HG03095 (cell line): ENCODE results near the gene TMTC1.

ENCODE experiments used
- ATAC-seq: cut with Tn5 transposase; IDR thresholded peaks from one replicate; pipeline ENCODE4 v1.9.1; 2021; ENCODE audit warnings: moderate library complexity; ENCODE audit not compliant: unreplicated experiment

TMTC1 gene

DNA sequence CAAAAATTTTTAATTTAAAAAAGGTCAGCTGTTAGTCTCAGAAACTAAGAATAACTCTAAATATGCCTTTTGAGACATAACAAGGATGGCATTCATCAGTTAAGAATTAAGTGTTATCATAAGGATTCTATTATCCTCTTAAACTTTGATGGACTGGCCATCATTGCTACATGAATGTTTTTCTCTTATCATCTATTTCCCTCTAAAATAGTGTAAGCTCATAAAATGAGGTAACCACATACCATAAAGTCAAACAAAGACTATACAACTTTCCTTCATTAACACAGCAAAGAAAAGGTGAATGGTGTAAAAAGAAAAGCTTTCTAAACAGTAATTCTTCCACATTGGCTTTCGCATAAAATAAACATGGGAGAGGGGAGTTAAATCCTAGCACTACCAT lies 41.1 kb downstream of the TMTC1 start:
- no peak for ATAC-seq

DNA sequence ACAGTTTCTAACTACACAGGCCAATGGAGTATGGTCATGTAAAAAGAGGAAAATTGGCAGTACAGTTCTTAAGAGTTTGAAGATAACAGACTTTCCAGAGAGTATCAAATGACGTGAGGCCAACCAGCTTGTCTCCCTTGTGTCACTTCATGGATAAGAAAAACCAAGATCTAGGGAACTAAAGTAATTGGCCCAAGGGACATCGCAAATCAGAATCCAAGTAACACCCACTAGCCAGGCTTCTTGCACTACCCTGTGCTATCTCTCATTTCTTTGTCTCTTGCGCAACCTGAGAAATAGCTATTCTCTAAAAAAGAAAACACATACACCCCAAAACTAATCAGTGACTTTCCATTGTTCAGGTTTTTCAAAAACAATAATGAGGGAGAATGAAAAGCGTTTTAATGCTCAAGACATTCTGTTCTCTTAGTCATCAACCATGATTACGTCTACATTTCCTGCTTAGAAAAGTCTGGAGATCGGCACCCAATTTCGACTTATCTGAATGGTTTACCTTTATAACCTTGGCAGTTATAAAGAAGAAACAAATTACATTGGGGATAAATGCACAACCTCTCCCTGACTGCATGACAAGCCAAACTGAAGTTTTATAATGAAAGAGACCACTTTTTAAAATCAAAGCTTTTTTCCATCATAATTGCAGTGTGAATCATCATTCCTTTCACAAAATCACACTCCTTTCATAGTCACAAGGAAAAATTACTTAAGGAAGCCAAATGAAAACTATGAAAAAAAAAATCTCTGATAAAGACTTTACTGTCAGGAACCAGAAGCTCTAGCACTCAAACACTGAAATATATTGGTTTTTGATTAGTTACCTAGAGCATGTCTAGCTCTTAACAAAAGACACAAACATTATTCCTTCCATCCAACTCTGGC lies 42.1 kb downstream of the TMTC1 start:
- ATAC-seq, result no peak

DNA sequence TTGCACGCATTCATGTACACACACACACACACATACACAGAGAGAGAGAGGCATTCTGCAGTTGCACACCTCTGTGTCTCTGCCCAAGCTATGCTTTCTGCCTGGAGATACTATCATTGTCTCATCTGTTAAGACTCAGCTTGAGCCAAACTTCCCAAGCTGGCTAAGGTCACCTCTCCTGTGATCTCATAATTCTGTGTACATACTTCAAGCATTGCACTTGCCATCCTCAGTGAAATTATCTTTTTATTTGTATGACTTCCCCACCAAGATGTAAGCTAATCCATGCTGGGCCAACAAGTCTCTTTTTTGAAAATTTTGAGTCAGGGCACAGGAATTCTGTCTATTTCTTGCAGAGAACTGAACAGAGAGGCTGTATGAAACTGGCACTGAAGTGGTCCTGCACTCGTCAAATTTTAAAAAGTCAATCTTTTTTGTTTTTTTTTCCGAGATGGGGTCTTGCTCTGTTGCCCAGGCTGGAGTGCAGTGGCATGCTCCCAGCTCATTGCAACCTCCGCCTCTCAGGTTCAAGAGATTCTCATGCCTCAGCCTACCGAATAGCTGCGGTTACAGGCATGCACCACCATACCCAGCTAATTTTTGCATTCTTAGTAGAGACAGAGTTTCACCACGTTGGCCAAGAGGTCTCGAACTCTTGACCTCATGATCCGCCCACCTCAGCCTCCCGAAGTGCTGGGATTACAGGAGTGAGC lies 44.3 kb downstream of the TMTC1 start:
- no peak for ATAC-seq

DNA sequence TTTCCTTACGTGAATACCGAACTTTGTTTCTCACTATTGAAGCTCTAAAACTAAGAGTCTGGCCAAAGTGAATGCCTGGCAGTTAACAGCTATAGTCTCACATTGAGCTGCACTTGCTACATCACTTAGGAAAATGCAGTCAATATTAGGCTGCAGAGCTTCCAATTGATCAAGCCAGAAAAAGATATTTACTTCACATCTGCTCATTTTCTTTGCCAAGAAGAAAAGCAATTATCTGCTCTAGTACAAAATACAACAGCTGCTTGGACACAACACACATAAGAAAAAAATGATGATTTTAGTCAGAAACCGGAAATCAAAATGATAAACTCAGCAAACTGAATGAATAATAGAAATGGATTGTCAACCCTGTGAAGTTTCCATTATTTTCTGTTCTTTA lies 45.4 kb downstream of the TMTC1 start:
- ATAC-seq, result no peak

DNA sequence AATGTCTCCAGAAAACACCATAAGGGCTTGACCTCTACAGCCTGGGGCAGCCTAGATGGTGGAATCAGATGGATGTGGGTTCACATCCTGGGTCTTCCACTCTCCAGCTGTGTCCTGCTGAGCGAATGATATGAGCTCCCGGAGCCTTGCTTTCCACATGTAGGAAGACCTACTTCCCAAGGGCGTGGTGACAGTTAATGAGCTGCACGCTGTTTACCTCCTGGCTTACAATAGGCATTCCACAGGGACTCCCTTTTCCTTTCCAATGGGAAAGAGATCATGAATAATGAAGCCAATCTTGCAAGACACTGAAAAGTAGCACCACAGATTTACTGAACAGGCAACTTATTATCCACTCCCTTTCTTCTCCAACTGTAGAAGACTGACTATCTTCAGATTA lies 46.1 kb downstream of the TMTC1 start:
- ATAC-seq, result no peak

DNA sequence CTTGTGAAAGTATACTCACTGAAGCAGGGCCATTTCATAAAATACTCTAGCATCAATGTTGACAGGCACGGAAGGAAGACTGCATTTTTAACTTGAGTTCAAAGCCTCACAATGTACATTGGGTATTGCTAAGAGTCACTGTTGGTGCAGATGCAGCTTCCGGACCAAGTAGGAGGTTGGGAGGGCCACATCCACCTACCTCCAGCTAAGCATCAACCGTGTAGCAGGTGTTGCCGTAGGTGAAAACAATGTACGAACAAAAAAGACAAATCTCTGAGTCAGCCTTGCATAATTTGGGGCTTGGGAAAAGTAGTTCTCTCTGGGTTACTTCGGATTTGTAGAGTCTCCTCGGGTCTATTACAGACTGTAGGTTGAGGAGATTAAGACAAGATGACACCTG lies 48.1 kb downstream of the TMTC1 start:
- no peak for ATAC-seq

DNA sequence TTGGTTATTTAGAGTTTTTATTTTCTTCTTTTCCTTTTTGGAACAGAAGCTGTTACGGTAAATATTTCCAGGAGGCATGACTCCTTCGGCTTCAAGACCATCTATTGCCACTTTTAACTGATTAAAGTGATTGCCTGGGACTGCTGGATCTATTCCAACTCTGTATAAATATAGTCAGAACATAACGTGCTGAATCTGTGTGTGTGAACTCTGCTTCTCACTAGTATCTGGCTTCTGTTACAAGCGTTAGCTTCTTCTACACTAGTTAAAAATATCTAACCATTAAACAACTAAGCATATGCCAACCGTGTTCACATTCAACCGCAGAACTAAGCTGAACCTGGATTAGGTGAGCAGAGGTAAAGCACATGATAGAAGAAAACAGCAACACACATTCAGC lies 49.0 kb downstream of the TMTC1 start:
- ATAC-seq, result no peak

DNA sequence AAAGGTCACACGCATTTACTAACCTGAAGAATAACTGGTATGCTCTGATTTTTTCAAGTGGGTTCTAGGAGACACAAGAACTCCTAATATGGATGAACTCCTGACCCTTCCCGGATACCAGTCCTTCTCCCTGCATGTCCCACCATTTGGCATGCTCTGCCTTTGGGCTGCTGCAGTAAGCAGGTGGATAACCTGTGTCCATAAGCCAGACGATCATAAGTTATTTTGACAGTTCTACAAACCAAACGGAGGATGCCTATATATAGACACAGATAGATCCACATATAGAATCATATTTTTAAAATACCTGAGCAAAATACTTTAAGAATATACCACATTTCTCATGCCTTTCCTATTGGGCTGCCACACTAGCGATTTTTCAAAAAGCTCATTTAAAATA lies 49.4 kb downstream of the TMTC1 start:
- ATAC-seq, result no peak

DNA sequence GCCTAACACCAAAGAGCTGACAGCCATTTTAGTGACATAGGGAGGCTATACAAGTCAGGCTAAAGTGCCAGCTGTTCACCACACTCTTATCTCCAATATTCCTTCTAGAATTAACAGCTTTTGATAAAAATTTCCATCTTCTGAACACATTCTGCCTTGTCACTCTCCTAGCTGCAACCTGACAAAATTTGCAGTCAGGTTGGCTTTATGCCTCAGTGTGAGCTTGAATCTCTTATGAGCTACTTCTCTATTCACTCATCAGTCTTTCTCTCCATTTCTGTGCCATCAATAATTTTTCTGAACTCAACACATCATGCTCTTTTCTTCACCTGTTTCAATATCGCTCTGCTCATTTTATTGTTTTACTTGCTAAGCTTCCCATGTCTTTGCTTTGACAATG lies 50.2 kb downstream of the TMTC1 start:
- no peak for ATAC-seq

DNA sequence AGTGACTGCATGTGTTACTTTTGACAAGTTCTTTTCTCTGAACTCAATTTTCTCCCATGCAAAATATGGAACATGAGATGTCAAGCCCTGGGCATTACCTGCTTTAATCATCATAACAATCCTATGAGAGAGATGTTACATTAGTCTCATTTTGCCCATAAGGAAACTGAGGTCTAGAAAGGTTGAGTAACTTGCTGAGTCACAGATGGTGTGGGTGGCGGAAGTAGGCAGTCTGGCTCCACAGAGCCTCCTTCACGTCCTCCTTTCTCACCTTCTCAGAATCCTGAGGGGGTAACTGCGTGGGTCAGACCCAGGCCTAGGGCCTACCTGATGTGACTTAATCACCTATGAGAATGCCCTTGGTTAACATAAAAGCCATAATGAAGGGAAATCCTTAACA lies 50.7 kb downstream of the TMTC1 start:
- ATAC-seq, result no peak

DNA sequence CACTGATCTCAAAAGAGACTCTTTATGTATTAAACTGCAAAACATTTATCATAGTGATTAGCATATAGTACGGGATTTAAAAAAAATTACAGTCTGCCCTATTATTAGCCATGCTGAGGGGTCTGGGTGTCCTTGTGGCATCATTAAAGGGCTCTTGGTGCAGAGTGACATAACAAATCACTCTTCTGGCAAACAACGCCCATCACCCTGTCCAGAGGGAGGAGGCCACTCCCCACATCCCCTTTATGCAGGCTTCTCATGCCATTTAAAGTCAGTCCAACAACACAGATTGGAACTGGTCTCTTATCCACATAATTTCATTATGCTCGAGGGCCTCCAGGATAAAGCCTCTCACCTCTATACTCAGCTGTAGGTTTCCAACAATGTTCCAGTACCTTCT lies 51.1 kb downstream of the TMTC1 start:
- ATAC-seq, result no peak

DNA sequence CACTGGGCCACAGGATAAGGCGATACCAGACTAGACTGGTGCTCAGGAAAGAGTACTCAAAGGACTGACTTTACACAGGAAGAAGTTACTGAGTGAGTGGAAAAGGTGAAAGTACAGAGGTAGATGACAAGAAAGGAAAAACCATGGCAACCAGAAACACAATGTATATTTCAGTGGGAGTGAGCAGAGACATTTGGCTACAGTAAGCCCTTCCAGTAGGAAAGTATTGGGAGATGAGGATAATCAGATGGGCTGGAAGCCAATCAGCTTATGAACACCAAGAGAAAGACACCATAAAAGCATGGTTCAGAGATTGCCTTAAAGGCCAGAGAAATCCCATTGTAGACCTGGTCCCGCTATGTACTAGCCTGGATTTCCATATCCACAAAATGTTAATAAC lies 51.6 kb downstream of the TMTC1 start:
- no peak for ATAC-seq

DNA sequence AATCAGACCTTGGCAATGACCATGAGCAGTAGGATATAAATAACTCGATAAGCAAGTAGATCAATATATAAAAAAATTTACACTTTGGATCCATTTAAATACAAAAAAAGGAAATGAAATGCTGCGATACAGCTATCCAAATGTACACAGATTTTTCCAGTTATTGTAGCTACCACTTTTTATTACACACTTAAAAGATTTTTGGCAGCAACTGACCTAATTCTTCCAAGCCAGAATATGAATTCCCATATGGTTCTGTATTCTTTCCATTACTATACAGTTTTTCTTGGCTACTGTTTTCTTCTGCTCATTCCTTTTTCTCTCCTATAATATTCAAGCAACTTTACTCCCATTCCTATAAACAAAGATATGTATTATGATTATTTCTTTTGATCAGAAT lies 52.2 kb downstream of the TMTC1 start:
- no peak for ATAC-seq

DNA sequence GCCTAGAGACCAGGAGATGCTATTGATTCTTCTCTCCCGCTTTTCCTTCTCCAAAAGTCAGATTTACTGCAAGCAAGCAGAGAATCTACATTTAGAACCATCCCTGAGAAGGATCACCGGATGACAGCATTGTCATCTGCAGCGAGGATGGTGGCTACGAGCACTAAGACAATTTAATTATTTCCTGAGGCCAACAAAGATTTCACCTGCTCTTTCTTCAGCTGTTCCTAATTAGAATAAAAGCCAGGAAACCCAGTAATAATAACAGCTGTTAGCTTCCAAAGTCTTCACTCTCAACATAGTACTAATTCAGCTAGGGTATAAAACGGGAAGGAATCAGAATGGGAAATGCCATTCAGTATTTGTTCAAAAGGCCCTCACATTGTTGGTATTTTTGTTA lies 53.3 kb downstream of the TMTC1 start:
- no peak for ATAC-seq

DNA sequence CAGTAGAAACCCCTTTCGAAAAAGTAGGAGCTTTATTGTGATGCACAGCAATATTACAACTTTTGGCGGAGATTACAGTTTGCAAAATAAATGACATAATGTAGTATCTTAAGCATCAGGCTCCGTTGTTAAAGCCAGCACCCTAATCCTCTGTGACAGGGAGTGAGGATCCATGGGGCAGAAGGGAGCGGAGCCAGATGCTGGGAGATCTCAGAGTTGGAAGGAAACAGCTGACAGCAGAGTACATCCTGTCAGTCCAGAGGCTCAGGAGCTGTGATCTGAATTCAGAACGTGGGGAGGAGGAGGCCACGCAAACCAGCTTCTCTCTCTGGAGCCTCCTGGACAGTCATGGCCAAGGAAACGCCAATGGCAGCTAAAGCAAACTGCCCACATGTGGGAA lies 55.7 kb downstream of the TMTC1 start:
- ATAC-seq, result no peak

DNA sequence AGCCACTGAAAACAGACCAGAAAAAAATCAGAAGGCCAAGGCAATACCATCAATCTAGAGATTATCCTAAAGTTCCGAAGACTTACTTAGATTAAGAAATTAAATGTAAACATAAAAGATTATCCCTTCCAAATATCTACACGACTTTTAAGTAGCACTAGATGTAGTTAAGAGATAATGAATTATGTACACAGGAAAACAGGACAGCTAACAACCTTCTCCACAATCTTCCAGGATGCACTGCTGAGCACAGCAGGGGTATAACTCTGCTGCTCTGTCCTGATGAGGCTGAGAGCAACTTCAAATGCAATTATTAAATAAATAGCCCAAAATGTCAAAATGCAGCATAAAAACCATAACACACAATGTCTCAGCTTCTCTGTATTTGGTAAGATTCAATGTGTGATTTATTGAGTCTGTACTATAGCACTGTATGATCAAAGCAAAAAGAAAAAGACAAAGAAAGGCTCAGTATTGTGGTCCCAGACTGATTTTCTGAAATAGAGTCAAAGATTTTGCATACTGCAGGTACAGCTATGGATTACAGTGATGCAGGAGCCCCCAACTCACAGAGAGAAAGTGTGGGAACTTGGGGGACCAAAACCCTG lies 56.9 kb downstream of the TMTC1 start:
- no peak for ATAC-seq

DNA sequence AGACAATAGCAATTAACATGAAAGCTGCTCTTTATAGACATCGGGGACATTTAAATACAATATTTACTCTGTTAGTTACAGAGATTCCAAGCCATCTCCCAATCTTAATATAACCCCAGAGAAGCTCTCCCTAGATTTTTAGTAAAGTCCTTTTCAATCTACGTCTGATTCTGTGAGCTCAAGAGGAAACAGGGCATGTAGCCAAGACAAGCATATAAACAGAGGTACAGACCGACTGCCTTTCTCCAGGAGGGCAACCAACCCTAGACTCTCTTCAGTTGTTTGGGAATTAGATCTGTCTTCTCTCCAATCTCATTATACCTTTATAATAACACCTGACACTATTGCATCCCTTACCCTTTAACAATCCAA lies 57.4 kb downstream of the TMTC1 start:
- ATAC-seq, result no peak

DNA sequence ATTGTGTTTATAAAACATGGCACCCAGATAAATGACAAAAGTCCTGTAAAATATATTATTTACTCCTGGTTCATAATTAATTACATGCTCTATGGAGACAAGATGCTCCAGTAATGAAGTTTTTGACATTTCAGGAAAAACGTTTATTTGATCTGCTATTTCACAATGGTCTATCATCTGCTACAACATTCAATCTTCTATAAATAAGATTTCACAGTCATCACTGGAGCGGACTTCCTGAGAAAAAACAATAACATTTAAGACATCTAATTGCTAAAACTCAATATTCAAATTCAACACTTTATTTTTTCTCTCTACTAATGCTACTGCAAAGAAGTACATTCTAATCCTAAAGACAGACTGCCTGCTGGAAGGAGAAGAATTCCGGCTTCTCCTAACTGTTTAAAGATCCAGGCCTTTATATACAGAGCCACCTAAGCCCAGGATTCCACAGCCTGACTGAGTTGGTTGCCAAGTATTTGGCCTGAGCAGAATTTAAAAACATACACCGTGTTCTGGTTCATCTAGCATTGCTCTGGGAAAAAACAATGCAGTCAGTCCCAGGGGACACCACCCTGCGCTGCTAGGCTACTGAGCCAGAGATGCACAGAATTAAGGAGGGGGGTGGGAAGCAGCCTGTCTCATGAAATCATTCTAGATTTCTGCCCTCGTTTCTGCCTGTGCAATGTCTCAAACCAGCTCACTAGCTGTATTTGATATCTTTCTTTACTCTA lies 58.0 kb downstream of the TMTC1 start:
- no peak for ATAC-seq

DNA sequence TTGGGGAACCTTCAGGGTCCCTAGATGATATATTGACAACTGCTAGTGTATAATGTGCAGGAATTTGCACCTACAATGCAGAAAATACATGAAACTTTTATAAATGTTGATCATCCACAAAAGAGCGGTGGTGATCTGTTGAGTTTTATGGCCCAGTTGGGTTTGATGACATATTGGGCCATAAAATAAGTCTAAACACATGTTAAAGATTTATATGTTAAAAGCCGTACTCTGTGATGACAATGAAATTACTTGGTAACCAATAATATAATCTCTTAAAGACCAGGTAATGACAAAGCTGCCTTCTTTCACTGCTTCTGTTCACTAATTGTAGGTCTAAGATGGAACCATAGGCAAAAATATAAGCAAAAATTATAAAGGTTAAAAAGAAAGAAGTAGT lies 61.6 kb downstream of the TMTC1 start:
- no peak for ATAC-seq

DNA sequence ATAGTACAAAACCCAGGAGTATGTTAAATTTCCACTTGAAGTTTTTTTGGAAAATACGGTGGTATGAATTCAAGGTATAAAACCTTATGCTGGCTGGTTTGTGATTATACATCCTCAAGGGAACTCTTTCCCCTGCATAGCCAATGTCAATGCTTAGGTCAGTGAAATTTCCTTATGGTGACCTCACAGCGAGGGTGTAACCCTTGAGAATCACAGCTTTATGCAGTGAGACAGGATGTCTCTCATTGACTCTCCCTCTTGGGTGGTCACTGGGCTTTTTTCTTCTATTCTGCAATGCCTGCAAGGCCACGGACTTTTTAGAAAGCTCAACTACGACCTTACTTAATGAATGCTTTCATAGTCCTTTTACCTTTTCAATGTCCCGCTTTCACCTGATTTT lies 64.4 kb downstream of the TMTC1 start:
- no peak for ATAC-seq

DNA sequence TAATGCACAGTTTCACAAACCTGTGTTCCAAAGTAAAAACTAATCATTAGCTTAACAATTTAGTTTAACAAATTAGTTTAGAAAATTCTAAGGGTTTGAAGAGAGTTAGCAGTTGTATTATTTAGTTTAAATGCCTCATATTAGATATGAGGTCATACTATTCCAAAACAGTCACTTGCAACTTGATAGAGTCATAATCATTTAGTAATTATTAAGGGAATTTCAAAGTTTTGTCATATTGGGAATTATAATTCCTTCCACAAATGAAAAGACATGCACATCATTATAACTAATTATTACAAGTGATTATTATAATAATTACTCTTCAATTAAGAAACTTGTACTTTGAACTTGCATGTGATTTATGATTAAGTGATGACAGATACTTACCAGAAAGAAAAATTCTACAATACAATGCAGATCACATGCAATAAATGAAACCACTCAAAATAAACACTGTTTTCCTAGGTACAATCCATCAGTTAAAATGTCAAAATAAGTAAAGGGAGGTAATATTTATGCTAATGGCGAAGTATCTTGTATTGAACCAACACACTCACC lies 66.1 kb downstream of the TMTC1 start:
- ATAC-seq, result no peak
